HG03469 (cell line): Measurements from ENCODE around the gene PLAAT1.

ENCODE experiments used
- ATAC-seq: cut with Tn5 transposase; IDR thresholded peaks from one replicate; pipeline ENCODE4 v1.9.1; 2021; ENCODE audit warnings: mild to moderate bottlenecking, moderate library complexity, moderate number of reproducible peaks; ENCODE audit not compliant: unreplicated experiment

PLAAT1 gene

GRCh38 chr3:193240850-193241706 is at the start of gene PLAAT1:
Gene PLAAT1, plus strand, starts transcription at chr3:193241222. Its CDS starts 14,429 bp downstream, at chr3:193255651.
- no peak for ATAC-seq

DNA sequence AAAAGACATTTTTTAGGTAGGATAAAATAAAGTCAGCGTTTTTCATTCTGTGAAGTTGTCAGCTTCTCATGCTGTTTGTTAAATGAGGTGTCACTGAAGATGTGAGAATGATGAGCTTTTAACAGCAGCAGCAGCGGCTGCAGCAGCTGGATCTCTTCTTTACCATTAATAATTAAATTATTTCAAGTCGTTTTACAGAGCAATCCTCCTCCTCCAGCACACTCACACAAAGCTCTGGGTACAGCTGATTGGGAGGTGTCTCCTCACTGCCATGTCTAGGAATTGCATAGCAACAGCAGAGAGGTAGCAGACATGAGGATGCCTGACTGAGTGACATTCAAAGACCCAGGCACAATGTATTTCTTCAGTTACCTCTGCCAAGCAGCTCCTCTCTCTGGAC is 46.7 kb upstream of the PLAAT1 start:
- no peak for ATAC-seq

GRCh38 chr3:193196746-193197145 is 44.3 kb upstream of the PLAAT1 start:
- no peak for ATAC-seq

DNA sequence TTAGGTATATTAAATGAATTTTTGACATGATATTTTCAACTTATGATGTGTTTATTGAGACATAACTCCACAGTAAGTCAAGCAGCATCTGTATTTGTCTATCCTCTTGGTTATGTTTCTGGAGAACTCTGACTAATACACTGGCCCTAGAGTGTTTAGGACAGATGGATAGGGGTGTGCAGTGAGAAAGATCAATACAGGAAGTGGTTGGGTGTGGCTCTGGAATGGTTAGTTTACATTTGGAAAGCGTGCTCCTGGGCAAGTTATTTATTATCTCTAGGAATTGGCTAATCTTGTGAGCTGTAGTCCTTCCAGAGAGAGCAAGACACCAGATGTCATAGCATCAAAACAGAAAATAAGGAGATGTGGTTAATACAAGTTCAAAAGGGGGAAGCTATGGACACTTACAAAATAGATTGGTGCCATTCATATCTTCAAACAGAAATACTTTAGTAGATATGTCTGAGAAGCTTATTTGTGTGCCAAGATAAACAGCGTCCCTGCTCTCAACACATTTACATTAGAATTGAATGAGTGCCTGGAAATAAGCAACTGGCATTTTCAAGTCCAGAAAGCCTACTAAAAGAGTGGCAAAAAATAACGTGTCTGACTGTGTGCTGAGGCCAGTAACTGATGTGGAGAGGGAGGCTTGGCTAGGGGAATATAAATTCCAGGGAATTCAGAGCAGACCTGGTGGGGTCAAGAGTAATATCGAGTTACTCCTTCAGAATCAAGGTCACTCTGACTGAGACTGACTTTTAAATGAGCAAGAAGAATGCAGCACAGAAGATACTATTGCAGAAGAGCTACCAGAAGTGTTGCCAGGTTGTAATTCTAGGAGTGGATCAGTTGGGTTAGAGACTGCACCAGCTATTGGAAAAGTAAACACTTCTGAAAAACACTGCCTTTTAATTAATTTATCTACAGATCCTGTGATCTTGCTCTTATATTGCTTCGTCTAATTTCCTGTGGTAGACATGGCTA is 33.4 kb upstream of the PLAAT1 start:
- ATAC-seq, result no peak

- ATAC-seq, result no peak
Observed at GRCh38 chr3:193210618-193211017, 30.4 kb upstream of the PLAAT1 start.

GRCh38 chr3:193211173-193211572 is 29.8 kb upstream of the PLAAT1 start:
- no peak for ATAC-seq

DNA sequence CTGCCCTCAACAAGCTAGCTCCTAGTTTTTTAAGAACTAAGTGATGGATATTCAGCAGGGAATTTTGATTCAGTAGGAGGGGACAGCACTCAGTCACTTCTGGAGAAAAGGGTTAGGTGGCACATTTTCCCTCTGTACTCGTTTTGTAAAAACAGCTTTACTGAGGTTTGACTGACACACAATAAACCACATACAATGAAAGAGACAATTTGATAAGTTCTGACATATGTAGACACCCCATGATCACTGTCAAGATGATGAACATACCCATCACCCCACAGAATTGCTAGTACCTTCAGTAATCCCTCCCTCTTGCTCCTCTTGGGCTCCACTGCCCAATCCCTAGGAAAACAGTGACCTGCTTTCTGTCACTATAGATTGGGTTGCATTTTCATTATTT is 29.0 kb upstream of the PLAAT1 start:
- ATAC-seq, result no peak

GRCh38 chr3:193212844-193213243 is 28.2 kb upstream of the PLAAT1 start:
- ATAC-seq, result no peak

GRCh38 chr3:193214445-193214844 is 26.6 kb upstream of the PLAAT1 start:
- ATAC-seq, result no peak

- ATAC-seq, result no peak
Observed at GRCh38 chr3:193225302-193226125, 15.5 kb upstream of the PLAAT1 start.

DNA sequence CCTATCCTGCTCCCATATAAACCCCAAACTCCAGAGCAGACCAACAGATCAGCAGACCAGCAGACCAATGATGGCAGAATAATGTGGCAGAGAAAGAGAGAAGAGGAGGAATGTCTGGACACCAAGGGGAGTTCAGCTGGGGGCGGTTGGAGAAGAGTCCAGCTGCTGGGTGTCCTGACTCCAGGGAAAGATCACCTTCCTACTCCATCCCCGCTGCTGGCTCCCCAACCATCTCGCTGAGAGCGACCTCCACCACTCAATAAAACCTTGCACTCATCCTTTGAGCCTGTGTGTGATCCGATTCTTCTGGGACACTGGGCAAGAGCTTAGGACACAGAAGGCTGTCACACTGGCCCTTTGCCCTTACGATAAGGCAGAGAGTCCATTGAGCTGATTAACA is 12.8 kb upstream of the PLAAT1 start:
- no peak for ATAC-seq

DNA sequence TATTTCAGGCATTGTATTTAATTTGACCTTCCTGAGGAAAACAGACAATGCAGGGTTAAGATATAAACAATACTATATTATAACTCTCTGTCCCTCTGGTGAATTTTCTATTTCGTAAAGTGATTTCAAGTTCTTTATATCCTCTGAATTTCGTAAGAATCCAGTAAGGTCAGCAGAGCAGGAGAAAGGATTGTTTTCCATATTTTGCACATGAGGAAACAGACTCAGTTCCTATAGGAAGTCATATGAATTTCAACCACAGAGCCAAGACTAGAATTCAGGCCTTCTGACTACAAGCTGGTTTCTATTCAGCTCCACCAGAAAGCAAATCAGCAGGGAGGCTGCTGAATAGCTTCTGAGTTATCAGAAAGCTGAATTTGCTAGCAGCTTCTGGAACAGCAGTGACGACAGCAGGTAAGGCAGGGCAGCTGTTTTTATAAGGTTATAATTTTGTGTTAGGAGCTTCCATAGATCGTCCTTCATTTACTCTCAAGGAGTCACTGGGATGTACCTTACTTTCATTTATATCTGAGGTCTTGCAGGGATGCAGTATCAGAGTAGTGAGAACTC is 11.1 kb upstream of the PLAAT1 start:
- no peak for ATAC-seq

DNA sequence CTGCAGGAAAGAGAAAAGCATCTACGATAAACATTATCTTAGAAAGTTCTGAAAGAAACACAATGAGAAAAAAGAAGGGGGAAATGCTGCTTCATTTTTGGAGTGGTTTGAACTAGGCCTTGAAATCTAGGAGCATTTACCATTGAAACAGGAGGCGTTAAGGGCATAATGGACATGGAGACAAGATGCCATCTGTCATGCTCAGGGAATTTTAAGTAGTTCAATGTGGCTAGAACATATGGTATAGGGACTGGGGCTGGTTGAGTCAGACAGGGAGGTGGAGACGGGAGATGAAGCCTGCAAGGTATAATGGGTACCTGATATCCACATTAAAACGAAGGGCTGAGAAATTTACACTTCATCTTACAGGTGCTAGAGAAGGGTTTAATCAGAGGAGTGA is 10.4 kb upstream of the PLAAT1 start:
- ATAC-seq, result no peak

- ATAC-seq, result no peak
Observed at GRCh38 chr3:193231201-193231600, 9.8 kb upstream of the PLAAT1 start.

DNA sequence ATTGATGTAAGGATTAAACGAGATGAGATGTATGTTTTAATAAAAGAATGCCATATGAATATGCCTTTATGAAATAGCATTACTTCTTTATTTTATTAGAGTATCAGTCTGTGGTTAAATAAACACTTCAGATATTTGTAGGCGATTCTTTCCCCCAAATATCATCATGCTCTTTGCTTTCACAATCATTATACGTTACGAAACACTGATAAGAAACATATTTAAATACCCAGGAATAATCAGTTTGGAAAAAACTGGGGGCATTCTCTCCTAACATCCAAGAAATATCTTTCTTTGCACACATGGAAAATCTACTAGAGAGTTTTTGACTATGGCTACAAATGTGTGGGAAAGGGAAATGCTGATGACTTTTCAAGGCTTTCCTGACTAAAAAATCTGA is 4.4 kb upstream of the PLAAT1 start:
- no peak for ATAC-seq

DNA sequence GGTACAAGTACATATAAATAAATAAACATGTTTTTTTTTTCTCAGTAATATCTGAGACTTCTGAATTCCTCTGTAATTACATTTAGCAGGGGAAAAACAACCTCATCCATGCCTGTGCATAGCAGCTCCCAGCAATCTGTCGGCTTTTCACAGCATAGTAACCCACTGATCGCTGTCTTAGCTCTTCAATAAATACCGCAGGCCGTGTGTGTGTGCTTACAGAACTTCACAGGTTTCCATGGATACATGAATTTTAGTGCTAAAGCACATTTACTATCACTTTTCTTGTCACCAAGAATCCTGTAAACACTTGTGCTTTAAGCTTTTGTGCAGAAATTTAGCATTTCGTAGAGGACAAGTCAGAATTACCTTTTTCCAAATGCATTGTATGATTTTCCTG is 4.0 kb upstream of the PLAAT1 start:
- no peak for ATAC-seq

GRCh38 chr3:193240436-193240849 is 579 bp upstream of the PLAAT1 start:
- ATAC-seq, result no peak

- no peak for ATAC-seq
Observed at GRCh38 chr3:193241716-193242115, 694 bp downstream of the PLAAT1 start.

GRCh38 chr3:193243571-193243970 is 2.5 kb downstream of the PLAAT1 start:
- ATAC-seq, result no peak

- ATAC-seq, result no peak
Observed at GRCh38 chr3:193248848-193249468, 7.9 kb downstream of the PLAAT1 start.
